Suppressor macrophage treated with lipopolysaccharide for 1 hour (primary cell): ENCODE measurements around the gene COPB1.

Experiments used
- DNase-seq, 3 donors: peaks; one replicate each; pipeline ENCODE4 v3.0.0-alpha.2; 2020 to 2022

The COPB1 gene

DNA sequence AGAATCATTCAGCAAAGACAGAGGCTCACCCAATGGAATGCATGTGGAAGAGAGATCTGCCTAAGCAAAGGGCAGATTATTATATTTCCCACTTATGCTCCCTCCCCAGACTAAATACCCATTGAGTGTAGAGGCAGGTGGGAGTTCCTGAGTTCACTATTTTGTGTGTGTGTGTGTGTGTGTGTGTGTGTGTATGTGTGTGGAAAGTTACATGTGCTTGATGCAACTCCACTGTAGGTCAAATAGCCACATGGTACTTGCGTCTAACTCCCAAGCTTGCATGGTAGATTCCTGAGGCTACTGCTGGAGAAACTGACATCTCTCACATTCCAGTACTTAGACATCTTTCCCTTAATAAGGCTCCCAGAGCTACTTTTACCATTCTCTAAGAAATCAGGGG is 3.4 kb upstream of the COPB1 start:
- DNase-seq = no peak

DNA sequence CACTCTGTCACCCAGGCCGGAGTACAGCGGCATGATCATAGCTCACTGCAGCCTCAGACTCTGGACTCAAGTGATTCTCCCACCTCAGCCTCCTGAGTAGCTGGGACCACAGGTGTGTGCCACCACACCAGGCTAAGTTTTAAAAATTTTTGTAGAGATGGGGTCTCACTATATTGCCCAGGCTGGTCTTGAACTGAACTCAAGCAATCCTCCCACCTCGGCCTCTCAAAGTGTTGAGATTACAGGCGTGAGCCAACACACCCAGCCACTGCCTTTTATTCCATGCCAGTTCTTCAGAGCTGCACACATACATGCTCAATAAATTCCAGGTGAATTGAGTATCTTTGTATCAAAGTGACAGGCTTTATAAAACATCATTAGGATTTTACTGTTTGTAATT is 2.4 kb upstream of the COPB1 start:
- DNase-seq = no peak

DNA sequence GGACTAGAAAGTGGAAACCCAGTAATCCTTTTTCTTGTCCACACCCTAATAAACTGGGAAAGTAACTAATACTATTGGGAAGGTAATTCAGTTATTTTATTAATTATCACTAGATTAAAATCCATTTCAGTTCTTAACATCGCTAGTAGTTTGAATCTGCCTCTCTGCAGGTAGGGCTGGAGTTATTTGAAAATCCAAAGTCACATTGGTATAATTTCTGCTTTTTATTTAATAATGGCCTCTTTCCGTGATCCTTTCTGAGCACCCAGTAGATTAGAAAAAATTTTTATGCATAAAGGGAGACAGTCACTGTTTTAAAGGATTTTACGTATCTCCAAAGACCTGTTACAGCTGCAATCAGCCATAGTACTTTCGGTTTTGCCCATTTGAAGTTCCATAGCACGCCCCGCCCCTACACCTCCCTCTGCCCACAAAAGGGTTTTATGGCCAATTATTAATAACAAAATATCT is 605 bp upstream of the COPB1 start:
- peak; percentile 58 to 63 (median 59) for DNase-seq

DNA sequence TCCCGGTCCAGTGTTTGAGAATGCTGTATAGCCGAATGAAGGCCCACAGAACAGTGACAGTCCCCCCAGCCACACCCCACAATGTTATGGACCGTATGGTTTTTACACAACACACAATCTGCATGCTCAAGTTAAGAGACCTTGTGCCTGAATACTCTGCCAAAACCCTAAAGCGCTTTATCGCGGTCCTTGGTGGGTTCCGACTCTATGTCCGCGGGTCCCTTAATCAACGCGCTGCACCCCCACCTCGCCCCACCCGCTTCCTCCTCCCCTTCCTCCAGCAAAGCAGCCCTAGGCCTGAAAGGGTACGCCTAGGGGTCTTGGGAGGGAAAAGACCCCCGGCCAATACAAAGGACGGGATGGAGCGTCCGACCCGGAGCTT is 442 bp downstream of the COPB1 start:
- DNase-seq = peak in 2 of 3 donors; percentile 31 to 55

DNA sequence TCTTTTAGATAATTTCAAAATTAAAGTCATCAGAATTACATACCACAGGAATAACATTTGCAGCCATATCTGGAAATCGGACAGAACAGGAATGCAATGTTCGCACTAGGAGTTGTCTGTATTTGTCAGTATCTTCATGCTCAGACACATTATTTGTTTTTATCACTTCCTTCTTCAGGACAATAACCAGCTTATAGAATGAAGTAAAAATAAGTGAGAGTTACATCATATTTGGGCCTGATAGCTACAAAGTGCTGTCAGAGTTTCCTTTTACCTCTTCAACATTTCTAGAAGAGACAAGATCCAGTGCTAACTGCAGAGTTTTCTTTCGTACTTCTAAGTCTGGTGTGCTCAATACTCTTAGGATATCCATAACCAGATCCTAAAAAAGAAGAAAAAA is 18.9 kb downstream of the COPB1 start:
- no peak for DNase-seq

DNA sequence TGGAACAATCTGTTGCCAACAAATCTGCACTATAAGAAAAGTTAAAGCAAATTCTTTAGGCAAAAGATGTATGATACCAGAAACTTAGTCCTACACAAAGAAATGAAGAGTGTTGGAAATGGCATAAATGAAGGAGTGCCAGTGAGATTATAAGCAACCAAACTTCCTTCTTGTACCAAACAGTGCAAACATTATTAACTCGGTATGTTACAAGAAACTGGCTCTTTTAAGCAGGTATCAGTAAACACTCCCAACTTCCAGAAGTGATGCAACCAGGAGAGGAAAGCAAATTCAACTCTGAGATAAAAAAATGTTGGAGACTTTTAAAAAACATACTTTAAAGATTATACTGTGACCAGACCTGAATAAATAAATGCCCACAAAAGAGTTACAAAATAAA is 28.5 kb downstream of the COPB1 start:
- no peak for DNase-seq

DNA sequence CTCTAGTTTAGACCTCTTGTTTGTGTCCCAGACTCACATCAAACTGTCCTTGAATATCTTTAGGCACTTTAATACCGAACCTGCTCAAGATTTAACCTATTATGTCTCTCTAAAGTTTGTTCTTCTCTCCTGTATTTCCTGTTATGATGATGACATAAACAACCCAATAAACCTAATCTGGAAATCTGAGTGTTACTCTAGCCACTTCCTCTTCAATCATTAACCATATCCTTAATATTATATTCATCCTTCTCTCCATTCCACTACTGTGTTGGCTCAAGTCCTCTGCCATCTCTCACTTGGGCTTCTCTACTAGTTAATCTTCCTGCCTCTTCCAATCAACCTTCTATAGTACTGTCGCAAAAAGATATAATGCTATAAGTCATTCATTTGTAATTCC is 36.0 kb downstream of the COPB1 start:
- DNase-seq = no peak

DNA sequence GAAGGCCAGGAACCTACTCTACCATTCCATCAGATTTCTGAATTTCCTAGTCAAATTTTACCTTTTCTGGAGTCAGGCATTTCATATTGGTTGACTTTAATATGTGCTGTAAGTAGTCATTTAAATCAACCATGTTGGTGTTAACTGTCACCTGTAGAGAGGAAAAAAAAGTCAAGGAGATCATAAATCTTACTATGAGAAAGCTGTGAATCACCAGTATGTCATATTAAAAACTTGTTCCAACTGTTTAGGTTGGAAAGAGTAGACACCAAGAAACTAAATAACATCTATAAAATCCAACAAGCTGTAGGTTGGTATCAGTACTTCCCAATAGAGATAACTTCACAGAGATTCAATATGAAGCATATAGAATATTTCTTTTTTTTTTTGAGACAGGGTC is 39.5 kb downstream of the COPB1 start:
- no peak for DNase-seq

DNA sequence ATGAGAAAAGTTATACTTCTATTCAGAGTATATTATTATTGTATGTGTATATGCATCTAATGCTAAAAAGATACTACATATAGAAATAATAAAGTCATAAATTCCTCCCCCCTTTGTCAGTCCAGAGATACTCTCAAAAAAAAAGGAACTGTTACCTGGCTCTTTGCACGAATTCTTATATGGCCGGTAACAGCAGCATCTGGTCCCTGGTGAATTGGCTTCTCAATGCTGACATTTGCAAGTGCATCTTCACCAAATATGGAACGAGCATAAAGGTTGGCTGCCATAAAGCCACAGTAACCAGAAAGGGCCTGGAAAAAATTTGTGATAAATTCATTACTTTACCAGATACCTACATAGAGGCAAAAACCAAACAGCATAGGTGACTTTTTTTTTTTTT is 41.2 kb downstream of the COPB1 start:
- no peak for DNase-seq

DNA sequence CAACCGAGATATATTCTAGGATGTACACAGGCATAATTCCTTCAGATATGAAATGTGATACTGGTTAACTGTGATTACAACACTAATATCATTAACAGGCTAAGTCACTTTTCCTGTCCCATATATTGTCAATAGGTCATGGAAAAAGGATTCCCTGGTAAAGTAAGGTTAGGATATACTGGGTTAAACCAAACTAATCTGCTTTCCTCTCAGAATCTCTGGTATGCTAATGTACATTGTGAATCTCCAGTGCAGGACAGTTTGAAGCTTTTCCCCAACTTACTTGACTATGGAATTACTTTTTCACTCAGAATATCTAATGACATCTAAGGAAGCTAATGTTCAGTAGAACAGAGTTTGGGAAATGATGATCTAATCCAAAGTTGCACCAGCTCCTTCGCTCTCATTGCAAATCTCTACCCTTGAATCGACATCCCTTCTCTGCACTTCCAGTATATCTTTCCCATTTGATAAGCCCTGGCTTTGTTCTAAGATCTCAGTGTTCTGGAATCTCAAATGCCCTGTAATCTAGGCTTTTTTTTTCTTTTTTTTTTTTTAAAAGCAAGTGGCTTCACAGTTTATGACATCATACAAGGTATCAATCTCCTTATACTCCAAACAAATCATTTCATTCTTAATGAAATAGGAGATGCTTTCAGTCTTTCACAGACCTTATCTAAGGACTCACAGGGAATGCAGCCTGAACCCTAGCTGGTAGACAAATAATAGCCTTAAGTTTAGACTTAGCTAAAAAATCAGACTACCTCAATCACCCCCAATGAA is 43.8 kb downstream of the COPB1 start:
- DNase-seq = no peak

DNA sequence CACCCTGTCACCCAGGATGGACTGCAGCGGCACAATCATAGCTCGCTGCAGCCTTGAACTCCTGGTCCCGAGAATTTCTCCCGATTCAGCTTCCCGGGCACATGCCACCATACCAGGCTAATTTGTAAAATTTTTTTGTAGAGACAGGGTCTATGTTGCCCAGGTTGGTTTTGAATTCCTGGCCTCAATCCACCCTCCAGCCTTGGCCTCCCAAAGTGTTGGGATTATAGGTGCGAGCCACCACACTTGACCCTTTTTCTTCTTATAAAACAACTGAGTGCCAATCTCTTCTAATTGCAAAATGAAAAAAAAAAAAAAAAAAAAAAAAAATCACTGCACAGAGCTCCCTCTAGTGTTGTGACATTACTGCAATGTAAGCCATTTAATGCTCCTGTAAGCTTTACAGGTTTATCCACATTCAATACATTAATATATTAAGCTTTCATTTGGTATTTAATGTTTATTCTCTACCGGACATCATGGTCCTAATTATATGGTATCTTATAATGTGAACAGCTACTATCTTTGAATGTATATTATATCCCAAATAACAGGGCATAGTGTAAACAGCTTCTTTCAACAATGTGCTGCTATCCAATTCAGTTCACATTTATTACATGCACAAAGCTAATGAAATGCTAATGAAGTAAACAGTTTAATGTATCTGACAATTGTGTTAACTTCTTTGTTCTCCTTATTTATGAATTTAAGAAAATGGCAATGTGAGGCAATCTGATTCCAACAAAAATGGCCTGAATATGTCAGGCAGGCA is 44.6 kb downstream of the COPB1 start:
- DNase-seq = peak; percentile 26 to 52 (median 42)

DNA sequence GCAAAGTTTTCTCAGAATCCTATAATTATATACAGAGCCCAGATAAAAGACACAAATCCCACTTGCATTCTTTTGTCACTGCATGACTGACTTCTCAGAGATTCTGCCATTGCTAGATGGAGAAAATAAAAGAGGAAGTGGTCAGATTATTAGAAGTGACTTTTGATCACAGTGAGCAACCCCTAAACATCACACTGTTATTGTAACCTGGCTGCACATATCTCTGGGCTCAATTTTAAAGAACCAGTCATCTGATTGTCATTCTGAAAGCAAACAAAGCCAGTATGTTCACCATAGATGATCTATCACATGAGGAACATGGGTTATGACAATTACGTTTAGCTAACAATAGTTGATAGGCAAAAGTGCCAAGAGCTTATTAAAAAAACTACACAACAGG is 47.8 kb downstream of the COPB1 start:
- peak in 2 of 3 donors; percentile 11 to 27 for DNase-seq

DNA sequence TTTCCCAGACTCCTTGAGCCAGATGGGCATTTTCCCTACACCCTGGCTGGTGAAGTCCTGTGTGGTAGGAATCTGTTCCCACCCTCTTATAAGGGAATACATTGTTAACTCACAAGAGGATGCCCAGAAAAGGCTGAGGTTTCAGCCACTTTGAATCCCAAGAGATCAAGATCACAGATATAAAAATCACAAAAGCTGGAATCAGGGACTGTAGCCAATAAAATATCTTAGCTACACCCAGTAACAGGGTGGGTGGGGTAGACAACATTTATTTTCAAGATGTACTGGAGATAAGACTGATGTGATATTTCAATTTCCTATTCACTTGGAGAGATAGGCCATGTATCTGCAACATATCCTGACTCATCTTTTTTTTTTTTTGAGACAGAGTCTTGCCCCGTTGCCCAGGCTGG is 50.3 kb downstream of the COPB1 start:
- DNase-seq = no peak

DNA sequence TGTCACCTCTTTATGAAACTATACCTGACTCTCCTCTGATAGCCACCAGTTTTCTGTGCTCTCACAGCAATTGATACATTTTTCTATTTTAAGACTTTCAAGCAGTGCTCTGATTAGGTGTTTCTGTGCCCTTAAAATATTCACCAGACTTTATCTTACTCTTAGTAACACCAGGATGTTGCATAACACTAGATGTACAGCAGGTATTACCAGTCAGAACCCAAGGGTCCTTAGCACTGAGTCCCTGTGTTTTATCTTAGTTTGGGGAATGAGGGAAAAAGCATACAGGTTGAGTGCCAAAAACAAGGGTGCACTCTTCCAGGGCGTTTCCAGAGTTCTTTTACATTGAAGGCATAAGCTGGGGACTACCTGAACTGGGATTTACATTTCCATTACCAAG is 51.4 kb downstream of the COPB1 start:
- no peak for DNase-seq

DNA sequence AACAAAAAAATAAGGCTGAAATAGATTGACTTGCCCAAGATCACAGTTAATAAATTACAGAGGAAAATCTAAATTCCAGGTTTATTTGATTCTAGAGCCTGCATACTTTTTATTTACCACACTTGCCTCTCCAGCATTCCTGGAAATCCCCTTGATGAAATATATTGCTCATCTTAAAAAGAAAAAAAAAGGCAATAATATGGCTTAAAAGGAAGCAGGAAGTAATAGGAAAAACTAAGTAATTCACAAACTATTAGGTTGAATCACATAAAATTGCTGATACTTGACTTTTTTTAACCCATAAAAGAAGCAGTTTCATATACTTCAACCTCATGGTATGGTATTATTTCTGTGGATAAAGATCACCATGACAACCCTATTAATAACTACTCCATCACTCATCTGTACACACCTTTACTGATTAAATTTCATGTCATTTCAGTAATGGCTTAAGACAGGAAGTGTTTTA is 52.9 kb downstream of the COPB1 start:
- DNase-seq = peak; percentile 32 to 65 (median 56)

DNA sequence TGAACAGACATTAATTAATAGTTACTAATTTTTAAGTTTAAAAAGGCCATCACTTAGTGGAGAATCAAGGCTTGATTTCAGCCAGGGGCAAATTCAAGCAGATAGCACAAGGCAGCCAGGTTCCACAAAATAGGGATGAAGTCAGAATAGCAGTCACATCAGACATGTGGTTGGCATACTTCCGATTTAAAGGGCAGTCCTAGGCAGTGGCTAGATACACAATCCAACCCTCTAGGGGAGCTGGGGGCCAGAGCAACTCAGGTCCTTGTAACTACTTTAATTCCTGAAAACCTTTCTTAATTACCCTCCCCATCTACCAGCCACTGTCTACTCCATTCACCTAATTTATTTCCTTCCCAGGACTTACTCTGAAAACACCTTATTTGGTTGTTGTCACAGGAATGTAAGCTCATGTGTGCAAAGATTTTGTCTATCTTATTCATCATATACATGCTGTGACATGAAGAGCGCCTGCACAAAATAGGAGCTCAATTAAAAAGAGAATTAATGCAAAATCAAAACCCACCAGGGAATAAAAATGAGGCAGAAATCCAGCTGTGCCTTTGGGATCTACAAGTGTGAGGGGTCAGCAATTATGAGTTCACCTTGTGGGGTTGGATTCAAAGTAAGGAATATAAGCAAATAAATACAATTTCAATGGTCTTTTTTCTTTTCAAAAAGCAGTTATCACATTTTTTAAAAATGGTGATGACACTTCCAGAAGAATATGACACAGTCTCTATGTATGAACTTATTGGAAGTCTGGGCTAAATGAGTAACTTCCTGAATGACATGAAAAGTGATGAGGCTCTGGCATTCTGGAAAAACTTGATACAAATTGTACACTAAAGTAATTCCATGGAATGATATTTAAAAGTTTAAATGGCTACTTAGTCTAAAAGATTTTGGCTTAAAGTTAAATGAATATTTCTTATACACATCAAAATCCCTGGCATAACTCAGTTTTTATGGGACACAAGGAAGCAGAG is 53.8 kb downstream of the COPB1 start:
- DNase-seq = peak in 2 of 3 donors; percentile 14 to 45

DNA sequence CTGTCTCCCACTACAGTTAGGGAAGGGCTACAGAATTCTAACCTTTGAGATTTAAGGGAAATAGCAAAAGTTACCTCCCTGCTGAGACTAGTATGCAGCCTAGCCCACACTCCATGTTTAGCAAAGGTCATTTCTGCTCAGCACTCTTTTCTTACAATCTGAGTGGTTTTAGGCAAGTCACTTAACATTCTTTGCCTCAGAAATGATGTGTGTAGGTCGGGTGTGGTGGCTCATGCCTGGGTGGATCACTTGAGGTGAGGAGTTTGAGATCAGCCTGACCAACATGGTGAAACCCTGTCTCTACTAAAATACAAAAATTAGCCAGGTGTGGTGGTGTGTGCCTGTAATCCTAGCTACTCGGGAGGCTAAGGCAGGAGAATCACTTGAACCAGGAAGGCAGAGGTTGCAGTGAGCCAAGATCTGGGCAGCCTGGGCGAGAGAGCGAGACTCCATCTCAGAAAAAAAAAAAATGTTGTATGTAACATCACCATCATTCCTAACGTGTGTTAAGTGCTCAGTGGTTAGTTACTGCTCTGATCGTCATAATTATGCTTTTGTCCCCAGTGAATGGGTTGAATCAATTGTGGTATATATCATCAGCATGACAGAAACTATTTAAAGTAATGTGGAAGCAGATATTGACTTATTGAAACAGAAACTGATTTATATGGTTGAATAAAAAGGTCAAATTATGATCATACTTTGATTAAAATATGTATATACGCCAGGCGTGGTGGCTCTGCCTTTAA is 55.0 kb downstream of the COPB1 start:
- no peak for DNase-seq

DNA sequence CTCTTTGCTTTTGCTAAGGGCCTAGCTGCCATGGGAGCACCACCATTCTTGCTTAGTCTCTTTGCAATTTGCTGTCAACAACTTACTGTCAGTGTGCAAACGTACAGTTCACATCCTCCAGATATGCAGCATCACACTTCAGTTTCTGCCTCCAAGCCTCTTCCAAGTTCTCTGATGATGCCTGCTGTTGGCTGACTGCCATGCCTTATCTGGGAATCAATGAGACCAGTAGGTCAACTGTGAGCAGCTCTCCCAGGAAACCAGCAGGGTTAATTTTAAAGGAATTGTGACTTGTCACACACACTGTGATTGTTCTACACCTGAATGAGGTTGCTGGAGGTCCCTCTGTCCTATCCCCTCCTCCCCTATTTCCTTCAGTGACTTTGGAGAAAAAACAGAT is 56.0 kb downstream of the COPB1 start:
- no peak for DNase-seq

DNA sequence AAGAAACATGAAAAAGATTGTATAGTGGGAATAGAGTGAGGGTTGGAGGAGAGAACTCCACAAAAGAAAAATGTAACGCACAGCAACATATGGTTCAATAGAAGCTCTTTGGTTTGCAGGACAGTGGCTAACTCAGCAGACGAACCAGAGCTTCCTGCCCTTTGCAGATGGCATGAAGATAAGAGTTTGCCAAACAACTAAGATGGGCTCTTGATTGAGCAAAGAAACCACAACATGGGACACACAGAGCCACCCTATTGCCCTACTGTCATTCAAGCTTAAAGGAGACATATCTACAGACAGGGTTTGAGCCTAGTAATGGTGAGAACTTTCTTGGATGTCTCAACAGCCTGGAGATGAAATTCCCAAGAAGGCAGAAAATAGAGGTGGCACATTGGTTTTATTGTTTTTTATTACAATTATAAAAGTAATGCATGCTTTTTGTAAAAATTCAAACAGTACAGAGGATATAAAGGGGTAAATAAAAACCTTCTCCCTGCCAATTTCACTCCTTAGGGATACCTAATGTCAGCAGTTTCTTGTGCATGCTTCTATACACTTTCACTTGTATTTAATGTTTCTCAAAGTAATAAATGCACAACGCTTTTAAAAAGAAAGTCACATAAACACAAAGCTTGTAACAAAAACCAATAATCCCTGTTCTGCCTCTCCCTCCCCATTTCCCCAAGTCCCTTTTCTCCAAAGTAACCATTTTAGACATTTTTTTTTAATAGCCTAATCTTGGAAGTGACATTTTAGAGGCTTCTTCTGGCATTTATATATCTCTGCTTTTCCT is 63.7 kb downstream of the COPB1 start:
- no peak for DNase-seq

DNA sequence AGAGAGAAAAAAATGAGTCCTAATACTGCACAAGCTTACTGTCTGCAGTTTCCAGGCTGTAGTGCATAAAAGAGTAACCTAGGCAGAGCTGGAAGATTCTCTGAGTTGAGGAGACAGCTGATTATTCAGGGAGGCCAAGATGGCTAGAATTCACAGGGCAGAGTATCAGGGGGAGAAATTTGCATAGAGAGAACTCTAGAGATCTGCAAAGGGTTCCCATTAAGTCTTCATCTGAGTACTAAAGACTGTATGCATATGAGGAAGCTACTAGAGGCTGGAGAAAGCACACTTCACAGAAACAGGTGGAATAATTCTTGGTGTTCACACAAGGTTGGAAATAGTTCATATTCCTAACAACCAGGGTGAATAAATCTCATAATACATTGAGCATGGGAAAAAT is 74.0 kb downstream of the COPB1 start:
- no peak for DNase-seq

DNA sequence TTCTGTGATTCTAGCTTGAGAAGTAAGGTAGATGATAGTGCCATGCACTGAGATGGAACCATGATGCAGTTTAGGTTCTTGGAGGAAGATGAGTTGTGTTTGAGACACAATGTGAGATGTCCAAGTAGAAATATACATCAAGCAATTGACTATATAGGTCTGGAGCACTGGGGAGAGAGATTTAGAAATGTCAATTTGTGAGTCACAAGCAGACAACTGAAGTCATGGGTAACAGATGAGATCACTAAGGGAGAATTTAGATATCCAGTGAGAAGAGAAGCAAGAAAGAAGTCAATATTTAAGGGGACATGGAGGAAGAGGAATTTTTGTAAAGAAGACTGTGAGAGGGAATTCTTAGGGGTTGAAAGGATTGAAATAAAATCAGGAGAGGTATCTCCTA is 75.5 kb downstream of the COPB1 start:
- DNase-seq = peak; percentile 30 to 56 (median 53)
